ENCODE results near the gene RYR2.

GRCh38 chr1:237756304-237756967, 714.5 kb downstream of the RYR2 start:
- TF ChIP-seq CSDC2 (CRISPR knock-in tag; IDR thresholded peaks at IDR 0.05) (no peak), TSHZ2 (CRISPR knock-in tag; IDR thresholded peaks at IDR 0.05) (no peak), ZC3H10 (CRISPR knock-in tag; IDR thresholded peaks at IDR 0.05) (no peak), CREB5 (CRISPR knock-in tag; IDR thresholded peaks at IDR 0.05; ENCODE audit: low read depth) (no peak), PPARA (CRISPR knock-in tag; IDR thresholded peaks at IDR 0.05; ENCODE audit: borderline replicate concordance) (no peak), RARB (CRISPR knock-in tag; IDR thresholded peaks at IDR 0.05) (no peak), PATZ1 (CRISPR knock-in tag; IDR thresholded peaks at IDR 0.05; ENCODE audit: borderline replicate concordance) (no peak), ARNTL (CRISPR knock-in tag; IDR thresholded peaks at IDR 0.05; ENCODE audit: borderline replicate concordance, low read depth) (no peak)
